ENCODE results near the gene CHST11. TPM values are rescaled to one million over a fixed set of nuclear protein-coding genes. Genes with fewer than 3 reads are reported as not detected.

Gene CHST11
- total and polyA plus RNA-seq, 9 of the 15 experiments (the other 6 are each of a cell fraction or from before 2014, with no cell fraction given), result 2.3 to 38.7 (median 15.0) TPM

DNA sequence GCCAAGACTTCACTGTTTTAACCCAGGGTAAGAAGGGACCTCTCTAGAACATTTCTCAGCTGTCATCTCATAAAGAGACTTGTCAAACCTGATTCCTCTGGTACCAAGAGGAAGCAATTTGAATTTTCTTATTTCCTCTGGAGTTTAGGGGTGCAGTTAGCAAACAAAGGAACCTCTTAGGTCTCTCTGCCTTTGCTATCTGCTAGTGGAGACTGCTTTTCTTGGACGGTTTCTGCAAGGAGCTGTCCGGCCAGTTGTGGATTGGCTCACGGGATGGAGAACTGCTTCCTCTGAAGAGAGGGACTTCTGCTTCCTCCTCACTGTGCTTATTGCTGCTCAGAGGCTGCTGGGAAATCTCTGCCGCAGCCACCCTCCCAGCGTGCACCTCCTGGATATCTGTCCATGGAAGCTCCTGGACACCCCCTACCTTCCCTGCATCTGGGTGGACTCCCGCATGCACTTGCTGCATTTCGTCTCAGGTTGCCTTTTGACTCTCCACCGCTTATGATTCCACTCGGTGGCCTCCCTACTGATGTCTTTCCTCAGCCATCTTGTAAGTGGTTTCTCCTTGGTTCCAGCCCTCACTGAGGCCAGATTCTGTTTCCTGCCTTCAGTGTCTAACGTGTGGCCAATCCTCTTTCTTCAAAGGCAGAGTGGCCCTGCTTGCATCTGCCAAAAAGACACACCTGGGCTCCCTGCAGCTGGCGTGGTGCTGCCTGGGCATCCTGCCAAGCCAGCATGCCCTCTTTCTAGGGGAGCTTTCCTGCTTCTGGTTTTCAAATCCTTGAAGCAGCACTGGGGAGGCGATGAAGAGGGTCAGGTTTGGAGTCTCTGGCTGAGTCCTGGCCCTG lies 187.3 kb downstream of the CHST11 start:
- H3K9me1 ChIP-seq (ENCODE audit: control insufficient read depth, insufficient read depth, low read length), result no peaks in the 10 kb centered on the region
- no peaks in the 10 kb centered on the region for H3K27me3 ChIP-seq (ENCODE audit: control insufficient read depth in 2 of 2, insufficient read depth in 2 of 2, low read length in 2 of 2)
- no peak overlapping the region for H2AFZ ChIP-seq (ENCODE audit: low read depth, low read length)
- DNase-seq (ENCODE audit: extremely low read depth in 1 of 4, low spot score in 3 of 4) (no peak), FAIRE-seq (no peak), ATAC-seq (peak; percentile 45; the same call in 2 of the 3 replicates)
- H3K27ac ChIP-seq (ENCODE audit: extremely low read depth, low read depth, low read length), result no peak overlapping the region
- H3K4me2 ChIP-seq (ENCODE audit: insufficient read depth, low read length), result no peak overlapping the region
- no peak overlapping the region for H3K4me3 ChIP-seq
- peaks cover 2 to 5% of the 10 kb centered on the region in 2 experiments; a peak in 3 of 5 replicates for H3K4me1 ChIP-seq (replicated peaks in 1 of 2; ENCODE audit: control insufficient read depth in 2 of 2, insufficient read depth in 2 of 2, low read length in 2 of 2)
- WGBS (ENCODE audit: insufficient coverage, low coverage, missing lambda C conversion rate), result 73% methylated on average over 12 of the region's 12 CpGs
- in situ Hi-C loops (cut with MboI), result no loop called here
- H3K79me2 ChIP-seq (ENCODE audit: control insufficient read depth, insufficient read depth, low read length), result peaks cover 12% of the 10 kb centered on the region; the same call in 2 of the 3 replicates
- H3K9me3 ChIP-seq (replicated peaks; ENCODE audit: control insufficient read depth, insufficient read depth, low read depth, low read length), result no peaks in the 10 kb centered on the region
- POLR2A ChIA-PET, result interaction anchor here (0.6 to 0.8 kb wide), 3 partner anchors 9 to 159 kb away, joined by 3 to 4 read pairs (median 3); no protein-coding TSS in a partner anchor
- CTCF ChIA-PET (ENCODE audit: low intra/inter-chr PET ratio), result no interaction called here
- H4K20me1 ChIP-seq (replicated peaks; ENCODE audit: control insufficient read depth, insufficient read depth, low read length), result no peaks in the 10 kb centered on the region
- intact Hi-C loops (cut with micrococcal nuclease), result loop anchor here (5.0 kb wide), 1 partner anchor 67 kb away; no protein-coding TSS in a partner anchor
- no TSS peak for BruUV-seq (replicated peaks)
- H3K9ac ChIP-seq (ENCODE audit: insufficient read depth in 1 of 2, low read depth in 2 of 2, low read length in 2 of 2), result peak overlapping the region in 1 of 2 experiments; percentile 68; a peak in 2 of 4 replicates
- peaks cover 12% of the 10 kb centered on the region; the same call in 2 of the 3 replicates for H3K36me3 ChIP-seq (ENCODE audit: control insufficient read depth, insufficient read depth, low read length)
- no peak for TF ChIP-seq ZNF239 (CRISPR knock-in tag; IDR thresholded peaks at IDR 0.05)
- no peak for TF ChIP-seq ZNF444 (CRISPR knock-in tag; IDR thresholded peaks at IDR 0.05)
- no peak for TF ChIP-seq TAF7 (tag; IDR thresholded peaks at IDR 0.05)
- TF ChIP-seq SNRNP70 (optimal IDR thresholded peaks at IDR 0.05; ENCODE audit: low read depth, low read length), result no peak
- TF ChIP-seq NFATC3 (IDR thresholded peaks at IDR 0.05), result no peak
- no peak for TF ChIP-seq LCOR (CRISPR knock-in tag; IDR thresholded peaks at IDR 0.05)
- TF ChIP-seq, protein P1, sequence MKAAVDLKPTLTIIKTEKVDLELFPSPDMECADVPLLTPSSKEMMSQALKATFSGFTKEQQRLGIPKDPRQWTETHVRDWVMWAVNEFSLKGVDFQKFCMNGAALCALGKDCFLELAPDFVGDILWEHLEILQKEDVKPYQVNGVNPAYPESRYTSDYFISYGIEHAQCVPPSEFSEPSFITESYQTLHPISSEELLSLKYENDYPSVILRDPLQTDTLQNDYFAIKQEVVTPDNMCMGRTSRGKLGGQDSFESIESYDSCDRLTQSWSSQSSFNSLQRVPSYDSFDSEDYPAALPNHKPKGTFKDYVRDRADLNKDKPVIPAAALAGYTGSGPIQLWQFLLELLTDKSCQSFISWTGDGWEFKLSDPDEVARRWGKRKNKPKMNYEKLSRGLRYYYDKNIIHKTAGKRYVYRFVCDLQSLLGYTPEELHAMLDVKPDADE (conservative IDR thresholded peaks at IDR 0.05; ENCODE audit: control insufficient read depth, low read depth, low read length), result no peak
- TF ChIP-seq MAFG (tag; conservative IDR thresholded peaks at IDR 0.05), result no peak
- TF ChIP-seq ZNF512 (tag; IDR thresholded peaks at IDR 0.05), result no peak
- TF ChIP-seq NFIC (IDR thresholded peaks at IDR 0.05), result peak; percentile 50; the same call in 1 of the 2 replicates
- TF ChIP-seq KLF13 (tag; IDR thresholded peaks at IDR 0.05; ENCODE audit: borderline replicate concordance, low read depth), result no peak
- TF ChIP-seq, protein P2, sequence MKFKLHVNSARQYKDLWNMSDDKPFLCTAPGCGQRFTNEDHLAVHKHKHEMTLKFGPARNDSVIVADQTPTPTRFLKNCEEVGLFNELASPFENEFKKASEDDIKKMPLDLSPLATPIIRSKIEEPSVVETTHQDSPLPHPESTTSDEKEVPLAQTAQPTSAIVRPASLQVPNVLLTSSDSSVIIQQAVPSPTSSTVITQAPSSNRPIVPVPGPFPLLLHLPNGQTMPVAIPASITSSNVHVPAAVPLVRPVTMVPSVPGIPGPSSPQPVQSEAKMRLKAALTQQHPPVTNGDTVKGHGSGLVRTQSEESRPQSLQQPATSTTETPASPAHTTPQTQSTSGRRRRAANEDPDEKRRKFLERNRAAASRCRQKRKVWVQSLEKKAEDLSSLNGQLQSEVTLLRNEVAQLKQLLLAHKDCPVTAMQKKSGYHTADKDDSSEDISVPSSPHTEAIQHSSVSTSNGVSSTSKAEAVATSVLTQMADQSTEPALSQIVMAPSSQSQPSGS (CRISPR knock-in tag; IDR thresholded peaks at IDR 0.05), result no peak
- no peak for TF ChIP-seq ZBTB8A (IDR thresholded peaks at IDR 0.05; ENCODE audit: partially characterized antibody)
